GM18909 (cell line): ENCODE measurements around the gene MAP4K3.
A peak's percentile ranks its signal among the peaks of the same experiment; 100 is the strongest.

ENCODE experiments used
- ATAC-seq: cut with Tn5 transposase; IDR thresholded peaks from one replicate; pipeline ENCODE4 v1.9.1; 2021; ENCODE audit warnings: mild to moderate bottlenecking; ENCODE audit not compliant: unreplicated experiment, poor library complexity

MAP4K3 gene

DNA sequence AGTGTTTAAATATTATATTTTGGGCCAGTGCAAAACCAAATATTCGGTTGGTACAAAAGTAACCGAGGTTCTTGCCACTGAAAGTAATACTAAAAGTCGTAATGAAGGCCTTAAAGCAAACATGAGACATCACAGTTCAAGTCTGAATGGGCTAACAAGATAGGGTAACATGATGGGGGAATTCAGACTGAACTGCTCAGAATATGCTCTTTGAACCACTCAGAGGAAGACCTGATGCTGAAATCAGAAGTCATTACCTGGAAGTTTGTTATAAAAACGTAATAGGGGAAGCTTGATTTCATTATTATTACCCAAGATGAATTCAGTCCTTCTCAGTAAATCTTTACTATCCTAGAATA is 219.9 kb downstream of the MAP4K3 start:
- no peak for ATAC-seq

DNA sequence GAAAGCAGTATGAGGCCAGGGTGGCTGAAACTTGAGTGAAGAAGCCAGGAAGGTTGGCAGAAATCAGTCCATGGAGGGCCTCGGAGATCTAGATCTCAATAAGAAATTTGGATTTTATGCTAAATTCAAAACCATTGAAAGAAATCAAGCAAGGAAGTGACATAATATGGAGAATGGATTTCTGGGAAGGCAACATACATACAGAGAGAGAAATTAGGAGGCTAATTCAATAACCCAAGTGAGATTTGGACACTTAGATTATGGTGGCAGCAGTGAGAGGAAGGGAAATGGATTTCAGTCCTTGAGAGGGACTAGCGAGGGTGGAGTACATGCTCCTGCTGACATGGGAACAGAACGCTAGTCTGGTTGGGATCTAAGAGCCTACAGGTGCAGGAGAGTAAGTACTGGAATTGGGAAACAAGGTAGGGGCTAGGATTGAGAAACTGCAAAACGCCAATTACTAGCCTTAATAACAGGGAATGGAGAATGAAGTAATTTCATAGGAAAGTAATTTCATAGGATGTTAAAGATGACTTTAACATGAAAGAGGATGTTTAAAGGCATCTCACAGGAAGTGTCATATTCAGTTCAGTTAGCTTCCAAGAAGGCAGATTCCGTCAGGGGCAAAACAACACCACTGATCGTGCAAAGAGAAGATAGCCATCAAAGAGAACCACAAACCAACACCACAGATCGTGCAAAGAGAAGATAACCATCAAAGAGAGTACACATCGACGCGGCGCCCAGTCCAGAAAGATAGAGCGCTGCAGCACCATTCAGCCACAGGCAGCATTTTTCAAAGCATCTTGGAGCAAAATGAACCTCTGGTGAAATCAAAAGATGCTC is 220.5 kb downstream of the MAP4K3 start:
- no peak for ATAC-seq

DNA sequence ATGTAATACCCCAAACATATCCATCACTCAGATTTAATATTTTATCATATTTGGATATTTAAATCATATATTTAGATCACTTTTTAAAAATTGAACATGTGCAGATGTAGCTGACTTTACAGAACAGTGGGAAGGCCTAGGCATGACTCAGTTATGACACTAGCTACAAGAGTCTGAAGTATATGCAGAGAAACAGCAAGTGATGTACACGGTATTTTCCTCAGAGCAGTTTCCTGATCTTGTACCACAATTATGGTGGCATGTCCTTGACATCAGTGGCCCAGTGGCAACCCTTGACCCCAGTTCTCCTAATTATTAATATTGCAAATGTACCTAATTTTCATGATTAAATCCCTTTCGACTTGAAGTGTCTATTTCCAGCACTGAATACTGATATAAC is 221.5 kb downstream of the MAP4K3 start:
- ATAC-seq = no peak

DNA sequence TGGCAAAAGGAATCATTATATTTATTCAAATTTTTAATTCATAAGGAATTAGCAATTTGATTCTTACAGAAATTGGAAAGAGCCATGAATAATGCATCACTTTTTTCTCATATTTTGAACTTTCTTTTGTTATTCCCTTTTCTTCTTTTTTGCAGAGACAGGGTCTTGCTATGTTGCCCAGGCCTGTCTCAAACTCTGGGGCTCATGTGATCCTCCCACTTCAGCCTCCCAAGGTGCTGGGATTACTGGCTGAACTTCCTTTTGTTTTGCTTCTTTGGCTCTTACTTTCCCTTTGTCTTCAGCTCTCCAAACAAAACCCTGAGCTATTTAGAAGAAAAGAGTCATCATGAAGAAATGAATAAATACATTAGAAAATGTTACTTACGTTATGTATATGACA is 224.1 kb downstream of the MAP4K3 start:
- no peak for ATAC-seq

DNA sequence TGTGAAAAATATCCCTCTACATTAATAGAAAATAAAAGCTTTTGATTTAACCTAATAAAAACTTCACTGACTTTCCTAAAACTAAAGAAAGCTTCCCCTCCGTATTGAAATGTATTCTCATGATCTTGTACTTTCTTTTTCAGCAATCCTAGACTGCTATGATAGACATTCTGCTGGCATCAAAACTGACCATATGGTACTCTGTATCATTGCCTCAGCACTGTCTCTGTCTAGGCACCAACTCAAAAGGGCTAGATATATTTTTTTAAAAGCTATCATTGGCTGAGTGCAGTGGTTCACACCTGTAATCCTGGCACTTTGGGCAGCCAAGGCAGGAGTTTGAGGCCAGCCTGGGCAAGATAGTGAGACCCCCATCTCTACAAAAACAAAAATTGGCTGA is 226.2 kb downstream of the MAP4K3 start:
- ATAC-seq = no peak

DNA sequence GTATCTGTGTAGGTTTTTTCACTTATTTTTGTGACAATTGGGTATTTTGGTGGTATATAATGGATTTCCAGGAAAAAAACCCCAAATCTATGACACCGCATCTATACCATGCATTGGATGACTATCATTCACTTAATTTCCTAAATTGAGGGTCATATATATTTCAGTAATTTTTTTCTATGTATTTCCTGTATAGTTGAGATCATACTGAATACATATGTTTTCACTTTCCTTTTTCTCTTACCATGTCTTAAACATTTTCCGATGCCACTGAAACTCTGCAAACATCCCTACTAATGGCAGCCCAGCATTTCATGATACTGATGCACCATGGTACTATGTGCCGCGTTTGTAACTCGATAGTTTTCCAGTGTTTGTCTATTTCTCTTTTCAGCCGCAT is 233.7 kb downstream of the MAP4K3 start:
- no peak for ATAC-seq

DNA sequence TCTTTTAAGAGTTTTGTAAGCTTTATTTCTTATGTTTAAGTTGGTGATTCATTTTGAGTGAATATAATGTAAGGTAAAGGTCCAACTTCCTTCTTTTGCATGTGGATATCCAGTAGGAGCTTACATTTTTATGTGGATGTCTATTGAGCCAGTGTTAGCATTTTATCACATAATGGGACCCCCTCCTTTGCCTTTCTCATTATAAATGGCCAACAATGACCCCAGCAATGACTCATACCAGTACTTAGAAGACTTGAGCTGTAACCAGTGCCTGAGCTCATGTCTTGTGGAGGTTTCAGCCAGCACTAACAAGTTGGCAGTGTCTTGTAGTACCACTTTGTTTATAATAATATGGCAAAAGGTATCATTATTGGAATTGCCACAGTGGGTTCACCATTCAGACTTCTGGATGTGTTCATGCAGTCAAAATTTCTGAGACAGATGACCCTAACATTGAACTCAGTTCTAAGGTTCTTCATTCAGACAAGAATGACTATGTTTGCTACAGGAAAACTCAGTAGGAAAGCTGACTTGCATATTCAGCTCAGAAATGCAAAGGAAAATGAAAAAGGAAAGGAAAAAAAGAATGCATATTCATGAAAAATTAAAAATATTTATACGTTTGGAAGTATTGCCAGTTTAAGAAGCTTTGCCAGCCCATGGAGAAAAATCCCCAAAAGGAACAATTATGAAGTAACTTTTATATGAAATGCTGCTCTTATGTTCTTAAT is 234.3 kb downstream of the MAP4K3 start:
- ATAC-seq = peak; percentile 45
